Mesenteric fat pad (tissue), 1 donor: ENCODE measurements around the gene HNRNPCL4. TPM values are rescaled to one million over a fixed set of nuclear protein-coding genes. Genes with fewer than 3 reads are reported as not detected.
"Not testable (repeated sequence)": the region's sequence is repeated elsewhere in the genome, so short reads cannot be mapped to it uniquely, and the experiment has no call there.

Source experiments
- DNase-seq: peaks from one replicate; pipeline ENCODE4 v3.0.0-alpha.2; 2020; ENCODE audit warnings: low spot score
- long read RNA-seq: library from polyadenylated mRNA; unstranded; transcript quantifications from one replicate; pipeline ENCODE4 v2.0.0, GENCODE V29; 2020
- total RNA-seq: library from RNA; stranded (reverse); fragmentation: NEBNext Ultra II Directional; extraction: Animal tissue kit (Norgen Biotek cat#: 25700); gene quantifications from one replicate; pipeline ENCODE4 v1.2.1, GENCODE V29; 2021
- donor health status: DM: yes; HTN: yes; CAD: no.

HNRNPCL4 gene
- not detected for total RNA-seq
- long read RNA-seq: 0 reads

GRCh38 chr1:13165531-13165930, at the start of gene HNRNPCL4:
Gene HNRNPCL4, minus strand, starts transcription at chr1:13165631. Its CDS starts 164 bp downstream, at chr1:13165467.
- DNase-seq: not testable (repeated sequence)

DNA sequence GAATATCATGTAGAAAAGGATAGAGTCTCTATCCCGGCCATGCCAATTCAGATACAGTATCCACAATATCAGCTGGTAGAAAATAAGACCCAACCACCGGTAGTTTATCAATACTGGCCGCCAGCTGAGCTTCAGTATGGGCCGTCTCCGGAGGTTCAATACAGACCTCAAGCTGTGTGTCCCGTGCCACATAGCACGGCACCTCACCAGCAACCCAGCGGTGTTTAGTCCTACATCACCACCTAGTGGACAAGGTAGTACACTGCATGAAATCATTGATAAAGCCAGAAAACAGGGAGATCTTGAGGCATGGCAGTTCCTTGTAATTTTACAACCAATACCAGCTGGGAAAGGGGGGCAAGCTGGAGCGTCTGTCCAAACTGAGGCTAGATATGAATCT, 43.3 kb upstream of the HNRNPCL4 start:
- DNase-seq: not testable (repeated sequence)

- DNase-seq: not testable (repeated sequence)
Observed at GRCh38 chr1:13201309-13201708, 35.9 kb upstream of the HNRNPCL4 start, which contains the start of gene PRAMEF13. Gene PRAMEF13, minus strand, starts transcription at chr1:13201409. Its CDS starts 1,820 bp downstream, at chr1:13199589.

DNA sequence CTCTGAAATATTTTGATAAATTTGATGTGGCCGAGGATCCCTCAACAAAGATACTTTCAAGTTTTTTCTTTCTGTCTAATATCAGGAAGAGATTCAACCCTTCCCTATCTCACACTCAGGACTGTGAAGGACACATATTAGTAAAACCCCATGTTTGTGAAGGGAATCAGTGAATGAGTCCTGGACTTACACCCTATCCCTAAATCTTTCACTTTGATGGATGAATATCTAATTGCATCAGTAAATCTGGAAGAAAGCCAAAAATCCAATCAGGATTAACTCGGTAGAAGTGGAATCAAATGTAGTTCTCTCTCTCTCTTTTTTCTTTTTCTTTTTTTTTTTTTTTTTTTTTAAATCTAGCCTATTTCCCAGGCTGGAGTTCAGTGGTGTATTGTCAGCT, 6.1 kb upstream of the HNRNPCL4 start, which contains the start of gene PRAMEF9:
PRAMEF9 (plus strand) TSS at position 301 of the 400 bp plus-strand sequence. CDS start 3,433 bp downstream, outside the sequence.
- not testable (repeated sequence) for DNase-seq

GRCh38 chr1:13155909-13156308, 9.5 kb downstream of the HNRNPCL4 start, which contains the start of gene PRAMEF26:
Gene PRAMEF26, minus strand, starts transcription at chr1:13156009. Its CDS starts 2,914 bp downstream, at chr1:13153095.
- not testable (repeated sequence) for DNase-seq

DNA sequence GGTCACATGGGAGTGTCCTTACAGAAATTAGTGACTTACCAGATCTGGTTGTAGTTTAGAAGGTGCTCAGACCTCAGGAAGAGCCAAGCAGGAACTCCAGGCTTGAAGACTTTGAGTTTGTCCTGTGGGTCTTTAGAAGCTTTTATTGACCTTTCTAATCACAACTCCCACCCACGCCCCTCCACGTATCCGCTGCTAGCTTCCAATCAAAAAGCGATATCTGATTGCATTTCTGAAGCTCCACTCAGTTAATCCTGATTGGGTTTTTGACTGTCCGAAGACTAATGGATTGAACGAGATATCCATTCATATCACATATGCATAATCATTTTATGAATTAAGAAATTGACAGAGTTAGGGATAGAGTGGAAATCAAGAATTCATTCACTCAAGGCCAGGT, 48.7 kb downstream of the HNRNPCL4 start, which contains the start of gene HNRNPCL2:
HNRNPCL2 (minus strand) TSS at position 101 of the 400 bp plus-strand sequence. CDS start 454 bp downstream, outside the sequence.
- not testable (repeated sequence) for DNase-seq

Other genes with a start within 250 kb of the HNRNPCL4 start
- gene PRAMEF7, start 249.0 kb downstream of the HNRNPCL4 start, total RNA-seq: not detected
- not detected for gene PRAMEF6, start 218.1 kb downstream of the HNRNPCL4 start, total RNA-seq
- not detected for gene PRAMEF27, start 109.1 kb downstream of the HNRNPCL4 start, total RNA-seq
- not detected for gene HNRNPCL3, start 104.9 kb downstream of the HNRNPCL4 start, total RNA-seq
- not detected for gene PRAMEF25, start 94.9 kb downstream of the HNRNPCL4 start, total RNA-seq
- gene HNRNPCL2, start 48.8 kb downstream of the HNRNPCL4 start, total RNA-seq: not detected
- gene PRAMEF26, start 9.6 kb downstream of the HNRNPCL4 start, total RNA-seq: not detected
- not detected for gene PRAMEF9, start 6.2 kb upstream of the HNRNPCL4 start, total RNA-seq
- not detected for gene PRAMEF13, start 35.8 kb upstream of the HNRNPCL4 start, total RNA-seq
- gene PRAMEF18, start 60.5 kb upstream of the HNRNPCL4 start, total RNA-seq: not detected
- gene PRAMEF5, start 88.6 kb upstream of the HNRNPCL4 start, total RNA-seq: not detected
- not detected for gene PRAMEF8, start 119.5 kb upstream of the HNRNPCL4 start, total RNA-seq
- not detected for gene PRAMEF33, start 137.9 kb upstream of the HNRNPCL4 start, total RNA-seq
- not detected for gene PRAMEF15, start 149.9 kb upstream of the HNRNPCL4 start, total RNA-seq
- not detected for gene PRAMEF14, start 181.5 kb upstream of the HNRNPCL4 start, total RNA-seq
- gene PRAMEF19, start 206.3 kb upstream of the HNRNPCL4 start, total RNA-seq: not detected
- gene PRAMEF17, start 224.0 kb upstream of the HNRNPCL4 start, total RNA-seq: not detected
- gene PRAMEF20, start 244.8 kb upstream of the HNRNPCL4 start, total RNA-seq: not detected